Stomach (tissue), 9 donors: ENCODE measurements around the gene SOS1. TPM values are rescaled to one million over a fixed set of nuclear protein-coding genes. Genes with fewer than 3 reads are reported as not detected.

Experiments used
- DNase-seq, 2 donors: peaks; one replicate each; pipeline versions ENCODE4 v3.0.0 to v3.0.0-alpha.2; 2013 to 2019
- H3K27ac ChIP-seq, 5 donors: fragments of 200-600 bp in 4 of 5; sonication (generic) in 4 of 5; one replicate each; pipeline ENCODE4 v1.5.1; 2013 to 2019; ENCODE audit warnings: mild to moderate bottlenecking in 1 of 5, moderate library complexity in 1 of 5
- H3K27me3 ChIP-seq, 3 donors: fragments of 200-600 bp; sonication (generic); one replicate each; pipeline ENCODE4 v1.5.1; 2017 to 2019; ENCODE audit warnings: mixed run types in 1 of 3
- H3K36me3 ChIP-seq, 4 donors: fragments of 200-600 bp; sonication (generic); 1 replicate in 3 of 4; 2 replicates in 1 of 4; pipeline ENCODE4 v1.5.1; 2016 to 2019
- H3K4me1 ChIP-seq, 4 donors: fragments of 200-600 bp; sonication (generic); one replicate each; pipeline ENCODE4 v1.5.1; 2016 to 2019
- H3K4me3 ChIP-seq, 4 donors: fragments of 200-600 bp; sonication (generic) in 3 of 4; one replicate each; pipeline ENCODE4 v1.5.1; 2016 to 2019; ENCODE audit warnings: mild to moderate bottlenecking in 1 of 4
- H3K9me3 ChIP-seq, 4 donors: fragments of 200-600 bp; sonication (generic); one replicate each; pipeline ENCODE4 v1.5.1; 2016 to 2019
- EP300 ChIP-seq: sonication (generic); formaldehyde crosslinking; IDR thresholded peaks from one replicate; pipeline ENCODE4 v1.6.1; 2017; ENCODE audit warnings: antibody characterized with exemption
- POLR2A ChIP-seq, 4 donors: fragments of 450-650 bp; IDR thresholded peaks; one replicate each; pipeline ENCODE4 v1.6.1; 2016; ENCODE audit warnings: antibody characterized with exemption in 4 of 4, control low read depth in 2 of 4, mild to moderate bottlenecking in 1 of 4, moderate library complexity in 1 of 4
- POLR2AphosphoS5 ChIP-seq, 3 donors: sonication (generic); formaldehyde crosslinking; IDR thresholded peaks; one replicate each; pipeline ENCODE4 v1.6.1; 2016; ENCODE audit warnings: antibody characterized with exemption in 3 of 3
- WGBS, 5 donors: extraction: QIAGEN DNeasy Blood & Tissue Kit in 3 of 5; methylation state at CpG; one replicate each; pipeline versions ENCODE4 v1.1.5 to v1.1.7; 2013 to 2018; 5-methylcytosine and 5-hydroxymethylcytosine counted together
- intact Hi-C: fragments of 100-400 bp; cut with DNase I; formaldehyde crosslinking; loops from one replicate; pipeline ENCODE4 v1.15.1; 2023; ENCODE audit warnings: low total_unique reads
- polyA plus RNA-seq, 3 donors: library from polyadenylated mRNA; stranded (reverse); fragments of 200-250 nt; gene quantifications; one replicate each; pipeline ENCODE4 v1.2.3, GENCODE V29; 2013
- total RNA-seq, 5 donors: library from RNA; depleted of rRNA; stranded (reverse); fragments of >200 nt; gene quantifications; one replicate each; pipeline versions ENCODE4 v1.1.0 to v1.2.3, GENCODE V29; 2014 to 2016
- TF ChIP-seq, protein P1 (sequence below), 7 experiments: fragments of 450-650 bp in 4 of 7; fragments of 200-600 bp in 3 of 7; sonication (generic) in 3 of 7; IDR thresholded peaks; one replicate each; pipeline ENCODE4 v1.5.1; 2016 to 2019; ENCODE audit warnings: antibody characterized with exemption in 7 of 7, control low read depth in 2 of 7, mild to moderate bottlenecking in 1 of 7
- donor health status: healthy with polysubstance abuse.
- donor health status: Bipolar disorder and iron deficiency.
- donor health status: healthy.

The SOS1 gene
- total and polyA plus RNA-seq, 8 donors = 4.5 to 46.4 (median 19.2) TPM

DNA sequence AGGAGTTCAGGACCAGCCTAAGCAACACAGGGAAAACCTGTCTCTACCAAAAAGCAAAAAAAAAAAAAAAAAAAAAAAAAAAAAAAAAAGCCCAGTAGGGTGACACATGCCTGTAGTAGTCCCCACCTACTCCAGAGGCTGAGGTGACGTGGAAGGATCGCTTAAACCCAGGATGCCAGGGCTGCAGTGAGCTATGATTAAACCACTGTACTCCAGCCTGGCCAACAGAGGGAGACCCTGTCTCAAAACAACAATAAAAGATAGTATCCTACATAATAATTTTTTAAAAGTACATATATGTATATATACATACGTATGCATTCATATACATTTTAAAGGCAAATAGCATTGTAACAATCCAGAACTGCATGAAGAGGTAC lies 51.7 kb downstream of the SOS1 start:
- Histone ChIP-seq H3K4me3 (no peak overlapping the region), H3K4me1 (peaks cover 0 to 47% (median 9%) of the 10 kb centered on the region in 4 donors), H3K27me3 (no peaks in the 10 kb centered on the region), H3K27ac (no peak overlapping the region), H3K9me3 (no peaks in the 10 kb centered on the region), H3K36me3 (peaks cover 0 to 23% (median 20%) of the 10 kb centered on the region in 4 donors)
- DNase-seq = peak in 1 of 2 donors; percentile 15
- intact Hi-C loops = loop anchor here (5.0 kb wide), 1 partner anchor 163 kb away; no protein-coding TSS in a partner anchor
- TF ChIP-seq EP300 = no peak
- no peak for TF ChIP-seq POLR2AphosphoS5 (IDR thresholded peaks at IDR 0.05)
- TF ChIP-seq, protein P1, sequence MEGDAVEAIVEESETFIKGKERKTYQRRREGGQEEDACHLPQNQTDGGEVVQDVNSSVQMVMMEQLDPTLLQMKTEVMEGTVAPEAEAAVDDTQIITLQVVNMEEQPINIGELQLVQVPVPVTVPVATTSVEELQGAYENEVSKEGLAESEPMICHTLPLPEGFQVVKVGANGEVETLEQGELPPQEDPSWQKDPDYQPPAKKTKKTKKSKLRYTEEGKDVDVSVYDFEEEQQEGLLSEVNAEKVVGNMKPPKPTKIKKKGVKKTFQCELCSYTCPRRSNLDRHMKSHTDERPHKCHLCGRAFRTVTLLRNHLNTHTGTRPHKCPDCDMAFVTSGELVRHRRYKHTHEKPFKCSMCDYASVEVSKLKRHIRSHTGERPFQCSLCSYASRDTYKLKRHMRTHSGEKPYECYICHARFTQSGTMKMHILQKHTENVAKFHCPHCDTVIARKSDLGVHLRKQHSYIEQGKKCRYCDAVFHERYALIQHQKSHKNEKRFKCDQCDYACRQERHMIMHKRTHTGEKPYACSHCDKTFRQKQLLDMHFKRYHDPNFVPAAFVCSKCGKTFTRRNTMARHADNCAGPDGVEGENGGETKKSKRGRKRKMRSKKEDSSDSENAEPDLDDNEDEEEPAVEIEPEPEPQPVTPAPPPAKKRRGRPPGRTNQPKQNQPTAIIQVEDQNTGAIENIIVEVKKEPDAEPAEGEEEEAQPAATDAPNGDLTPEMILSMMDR (IDR thresholded peaks at IDR 0.05) = no peak
- TF ChIP-seq POLR2A (IDR thresholded peaks at IDR 0.05) = no peak
- 80 to 93% (median 82%) methylated on average over 3 of the region's 3 CpGs for WGBS, 5 donors

- H3K4me1 ChIP-seq = peaks cover 0 to 47% (median 7%) of the 10 kb centered on the region in 4 donors
- TF ChIP-seq EP300 = no peak
- TF ChIP-seq POLR2AphosphoS5 (IDR thresholded peaks at IDR 0.05) = no peak
- TF ChIP-seq, protein P1 (IDR thresholded peaks at IDR 0.05) = no peak
- no peak for TF ChIP-seq POLR2A (IDR thresholded peaks at IDR 0.05)
- peaks cover 0 to 26% (median 24%) of the 10 kb centered on the region in 4 donors for H3K36me3 ChIP-seq
- intact Hi-C loops = loop anchor here (5.0 kb wide), 1 partner anchor 164 kb away; no protein-coding TSS in a partner anchor
- H3K9me3 ChIP-seq = no peaks in the 10 kb centered on the region
- DNase-seq = no peak
- no peaks in the 10 kb centered on the region for H3K27me3 ChIP-seq
- H3K27ac ChIP-seq = no peak overlapping the region
- no peak overlapping the region for H3K4me3 ChIP-seq
- WGBS, 5 donors = 47 to 80% (median 67%) methylated on average over 1 of the region's 1 CpG
These were observed 52.3 kb downstream of the SOS1 start for GRCh38 chr2:39068299-39069135.

- Histone ChIP-seq H3K9me3 (no peaks in the 10 kb centered on the region), H3K36me3 (peaks cover 0 to 26% (median 24%) of the 10 kb centered on the region in 4 donors), H3K4me3 (no peak overlapping the region), H3K27ac (no peak overlapping the region), H3K4me1 (peaks cover 0 to 26% (median 0%) of the 10 kb centered on the region in 4 donors), H3K27me3 (no peaks in the 10 kb centered on the region)
- TF ChIP-seq, protein P1 (IDR thresholded peaks at IDR 0.05) = no peak
- TF ChIP-seq POLR2AphosphoS5 (IDR thresholded peaks at IDR 0.05) = no peak
- TF ChIP-seq EP300 = no peak
- TF ChIP-seq POLR2A (IDR thresholded peaks at IDR 0.05) = no peak
- no peak for DNase-seq
- intact Hi-C loops = loop anchor here (5.0 kb wide), 1 partner anchor 167 kb away; no protein-coding TSS in a partner anchor
These were observed 55.2 kb downstream of the SOS1 start for GRCh38 chr2:39065616-39066015.

DNA sequence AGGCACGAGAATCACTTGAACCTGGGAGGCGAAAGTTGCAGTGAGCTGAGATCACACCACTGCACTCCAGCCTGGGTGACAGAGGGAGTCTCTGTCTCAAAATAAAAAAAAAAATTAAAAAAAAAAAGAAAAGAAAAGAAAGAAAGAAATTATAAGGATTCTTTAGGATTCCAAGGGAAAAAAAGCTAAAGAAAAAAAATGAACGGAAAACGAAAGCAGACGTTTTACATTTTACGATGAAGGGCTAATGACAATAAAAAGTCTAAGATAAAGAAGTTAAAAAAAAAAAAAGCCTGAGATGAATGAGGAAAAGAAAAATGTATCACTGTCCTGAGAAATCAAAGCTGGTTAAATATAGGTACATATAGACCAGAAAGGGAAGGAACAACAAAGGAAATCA lies 58.5 kb downstream of the SOS1 start:
- WGBS, 5 donors = 88 to 97% (median 95%) methylated on average over 6 of the region's 6 CpGs
- H3K4me1 ChIP-seq = peaks cover 0 to 8% (median 4%) of the 10 kb centered on the region in 4 donors

More for the DNA sequence above, 58.5 kb downstream of the SOS1 start:
- TF ChIP-seq, protein P1 (IDR thresholded peaks at IDR 0.05) = no peak
- TF ChIP-seq POLR2A (IDR thresholded peaks at IDR 0.05) = no peak
- no peak for TF ChIP-seq POLR2AphosphoS5 (IDR thresholded peaks at IDR 0.05)
- TF ChIP-seq EP300 = no peak
- intact Hi-C loops = no loop called here
- Histone ChIP-seq H3K36me3 (peaks cover 0 to 26% (median 23%) of the 10 kb centered on the region in 4 donors), H3K9me3 (no peaks in the 10 kb centered on the region), H3K27me3 (no peaks in the 10 kb centered on the region), H3K27ac (no peak overlapping the region), H3K4me3 (no peak overlapping the region)
- no peak for DNase-seq
